Lung (tissue), 12 donors: ENCODE results near the gene SIRPG. TPM values are rescaled to one million over a fixed set of nuclear protein-coding genes. Genes with fewer than 3 reads are reported as not detected.

Experiments
- ATAC-seq: fragments of 200-7000 bp; cut with Tn5 transposase; one replicate; pipeline ENCODE4 v1.9.1; 2020; ENCODE audit warnings: moderate number of reproducible peaks; ENCODE audit not compliant: insufficient read depth, low FRiP score
- DNase-seq, 3 donors: peaks; one replicate each; pipeline ENCODE4 v3.0.0-alpha.2; 2013 to 2017
- H3K27ac ChIP-seq, 2 donors: one replicate each; pipeline ENCODE4 v1.5.1; 2013; ENCODE audit warnings: mild to moderate bottlenecking in 2 of 2, moderate library complexity in 2 of 2, control low read depth in 1 of 2, inconsistent platforms in 1 of 2, low read depth in 1 of 2, low read length in 1 of 2
- H3K27me3 ChIP-seq, 3 donors: one replicate each; pipeline ENCODE4 v1.5.1; 2013; ENCODE audit warnings: low read length in 2 of 3; ENCODE audit not compliant: control insufficient read depth in 3 of 3, insufficient read depth in 3 of 3
- H3K36me3 ChIP-seq, 4 donors: one replicate each; pipeline ENCODE4 v1.5.1; 2013; ENCODE audit warnings: low read length in 4 of 4, mild to moderate bottlenecking in 1 of 4, moderate library complexity in 1 of 4; ENCODE audit not compliant: control insufficient read depth in 4 of 4, insufficient read depth in 4 of 4
- H3K4me1 ChIP-seq, 5 donors: one replicate each; pipeline ENCODE4 v1.5.1; 2013; ENCODE audit warnings: low read length in 5 of 5, mild to moderate bottlenecking in 2 of 5, moderate library complexity in 1 of 5; ENCODE audit not compliant: control insufficient read depth in 5 of 5, insufficient read depth in 5 of 5
- H3K4me3 ChIP-seq: one replicate; pipeline ENCODE4 v1.5.1; 2013; ENCODE audit warnings: mild to moderate bottlenecking, control low read depth, moderate library complexity
- H3K9ac ChIP-seq, 2 donors: one replicate each; pipeline ENCODE4 v1.5.1; 2013; ENCODE audit warnings: low read length in 2 of 2, control low read depth in 1 of 2; ENCODE audit not compliant: insufficient read depth in 1 of 2
- H3K9me3 ChIP-seq, 4 donors: one replicate each; pipeline ENCODE4 v1.5.1; 2013; ENCODE audit warnings: low read length in 3 of 4, mild to moderate bottlenecking in 1 of 4, moderate library complexity in 1 of 4; ENCODE audit not compliant: control insufficient read depth in 4 of 4, insufficient read depth in 3 of 4
- CTCF ChIP-seq: IDR thresholded peaks from 2 replicates; pipeline ENCODE4 v1.5.1; 2012; ENCODE audit warnings: mild to moderate bottlenecking; ENCODE audit errors: control extremely low read depth, extremely low read depth
- WGBS, 2 donors: extraction: QIAGEN DNeasy Blood & Tissue Kit; methylation state at CpG; one replicate each; pipeline ENCODE4 v1.1.7; 2013; 5-methylcytosine and 5-hydroxymethylcytosine counted together
- polyA plus RNA-seq, 2 donors: library from polyadenylated mRNA; stranded (reverse); fragments of 200-250 nt; gene quantifications; one replicate each; pipeline ENCODE4 v1.2.1, GENCODE V29; 2013
- total RNA-seq, 2 donors: library from RNA; depleted of rRNA in 1 of 2; stranded (reverse); fragments of >200 nt in 1 of 2; gene quantifications; one replicate each; pipeline ENCODE4 v1.2.1, GENCODE V29; 2014 to 2021
- donor health status: control.
- donor health status: control.
- donor health status: Bipolar disorder and iron deficiency.
- donor health status: healthy.
- donor health status: DM: yes; HTN: yes; CAD: no.

Gene SIRPG
- total and polyA plus RNA-seq, 4 donors, result 0.28 to 1.8 (median 0.76) TPM

- Histone ChIP-seq H3K4me3 (no peak overlapping the region), H3K36me3 (no peaks in the 10 kb centered on the region), H3K4me1 (no peaks in the 10 kb centered on the region), H3K27me3 (peaks cover 0 to 6% (median 0%) of the 10 kb centered on the region in 3 donors), H3K9me3 (peaks cover 0 to 6% (median 0%) of the 10 kb centered on the region in 4 donors), H3K27ac (no peak overlapping the region), H3K9ac (no peak overlapping the region)
- WGBS, 2 donors, result 92 to 93% methylated on average over 1 of the region's 1 CpG
- no peak for ATAC-seq
- no peak for DNase-seq
- no peak for TF ChIP-seq CTCF
Measured at GRCh38 chr20:1621316-1621715, 36.3 kb downstream of the SIRPG start.

- DNase-seq, result no peak
Measured at GRCh38 chr20:1619861-1620444, 37.6 kb downstream of the SIRPG start, which contains the start of gene SIRPB1. TSS of gene SIRPB1 (minus strand) at chr20:1620009. CDS start at chr20:1619944, 65 bp downstream.

GRCh38 chr20:1618954-1619540 lies 38.5 kb downstream of the SIRPG start:
- no peak for TF ChIP-seq CTCF
- ATAC-seq, result no peak

More at GRCh38 chr20:1619861-1620444, 37.6 kb downstream of the SIRPG start, which contains the start of gene SIRPB1:
- TF ChIP-seq CTCF, result no peak
- peak; percentile 34 for ATAC-seq
- H3K9ac ChIP-seq, result no peak within 1 kb of the TSS
- H3K4me3 ChIP-seq, result no peak within 1 kb of the TSS
- WGBS, 2 donors, result 15 to 47% methylated on average over 5 of the region's 5 CpGs
- no peaks in the 10 kb centered on the region for H3K4me1 ChIP-seq
- peaks cover 0 to 6% (median 0%) of the 10 kb centered on the region in 4 donors for H3K9me3 ChIP-seq
- H3K36me3 ChIP-seq, result no peaks in the 10 kb centered on the region
- peak within 1 kb of the TSS in 1 of 2 donors; percentile 46 for H3K27ac ChIP-seq
- peaks cover 0 to 6% (median 0%) of the 10 kb centered on the region in 3 donors for H3K27me3 ChIP-seq

More at GRCh38 chr20:1618954-1619540, 38.5 kb downstream of the SIRPG start:
- DNase-seq, result no peak
- H3K4me3 ChIP-seq, result no peak overlapping the region
- H3K9ac ChIP-seq, result no peak overlapping the region
- H3K4me1 ChIP-seq, result no peaks in the 10 kb centered on the region
- H3K36me3 ChIP-seq, result no peaks in the 10 kb centered on the region
- H3K27me3 ChIP-seq, result peaks cover 0 to 6% (median 0%) of the 10 kb centered on the region in 3 donors
- peak overlapping the region in 1 of 2 donors; percentile 46 for H3K27ac ChIP-seq
- H3K9me3 ChIP-seq, result peaks cover 0 to 6% (median 0%) of the 10 kb centered on the region in 4 donors
